Peyer's patch (tissue), 4 donors: ENCODE measurements around the gene ZNF664. TPM values are rescaled to one million over a fixed set of nuclear protein-coding genes. Genes with fewer than 3 reads are reported as not detected.

ENCODE experiments used
- DNase-seq, 3 donors: peaks; one replicate each; pipeline ENCODE4 v3.0.0-alpha.2; 2017 to 2019
- H3K27ac ChIP-seq, 4 donors: fragments of 200-600 bp; sonication (generic); one replicate each; pipeline ENCODE4 v1.5.1; 2016 to 2019
- H3K27me3 ChIP-seq, 2 donors: fragments of 200-600 bp; sonication (generic); one replicate each; pipeline ENCODE4 v1.5.1; 2019
- H3K36me3 ChIP-seq, 3 donors: fragments of 200-600 bp; sonication (generic); one replicate each; pipeline ENCODE4 v1.5.1; 2016 to 2019
- H3K4me1 ChIP-seq, 4 donors: fragments of 200-600 bp; sonication (generic); one replicate each; pipeline ENCODE4 v1.5.1; 2016 to 2019
- H3K4me3 ChIP-seq, 4 donors: fragments of 200-600 bp; sonication (generic); 1 replicate in 3 of 4; 2 replicates in 1 of 4; pipeline ENCODE4 v1.5.1; 2016 to 2019; ENCODE audit warnings: mild to moderate bottlenecking in 1 of 4
- H3K9me3 ChIP-seq, 4 donors: fragments of 200-600 bp; sonication (generic); one replicate each; pipeline ENCODE4 v1.5.1; 2016 to 2019; ENCODE audit warnings: mild to moderate bottlenecking in 1 of 4
- POLR2A ChIP-seq, 2 donors: fragments of 450-650 bp; IDR thresholded peaks; one replicate each; pipeline ENCODE4 v1.5.1; 2017; ENCODE audit warnings: antibody characterized with exemption in 2 of 2, mild to moderate bottlenecking in 2 of 2, moderate library complexity in 2 of 2
- total RNA-seq, 4 donors: library from RNA; depleted of rRNA; stranded (reverse); fragments of >200 nt; gene quantifications; one replicate each; pipeline ENCODE4 v1.1.0, GENCODE V29; 2016
- TF ChIP-seq, protein P1 (sequence below), 6 experiments: fragments of 450-650 bp in 4 of 6; fragments of 200-600 bp in 2 of 6; sonication (generic) in 1 of 6; IDR thresholded peaks; one replicate each; pipeline ENCODE4 v1.5.1; 2017 to 2019; ENCODE audit warnings: antibody characterized with exemption in 6 of 6, mild to moderate bottlenecking in 3 of 6, moderate library complexity in 1 of 6

ZNF664 gene
- total RNA-seq, 4 donors from 2014 or later, result 75.9 to 160 (median 114) TPM

DNA sequence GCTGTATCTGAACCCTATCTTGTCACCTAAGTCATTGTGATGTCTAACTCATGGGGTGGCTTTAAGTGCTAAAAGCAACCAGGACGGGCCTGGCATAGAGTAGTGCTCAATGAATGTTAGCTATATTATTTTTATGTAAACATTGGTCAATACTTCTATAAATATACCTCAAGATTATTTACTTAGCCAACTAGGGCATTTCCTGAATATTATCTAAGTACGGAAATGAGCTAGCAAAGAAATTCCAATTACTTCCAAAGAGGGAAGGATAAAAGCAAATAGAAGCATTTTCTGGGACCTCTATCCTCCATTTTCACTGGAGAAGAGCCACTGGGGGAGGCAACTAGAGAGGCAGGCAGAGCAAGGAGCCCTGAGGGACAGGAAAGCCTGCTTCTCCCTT lies 21.0 kb upstream of the ZNF664 start:
- H3K4me3 ChIP-seq, result no peak overlapping the region
- TF ChIP-seq, protein P1, sequence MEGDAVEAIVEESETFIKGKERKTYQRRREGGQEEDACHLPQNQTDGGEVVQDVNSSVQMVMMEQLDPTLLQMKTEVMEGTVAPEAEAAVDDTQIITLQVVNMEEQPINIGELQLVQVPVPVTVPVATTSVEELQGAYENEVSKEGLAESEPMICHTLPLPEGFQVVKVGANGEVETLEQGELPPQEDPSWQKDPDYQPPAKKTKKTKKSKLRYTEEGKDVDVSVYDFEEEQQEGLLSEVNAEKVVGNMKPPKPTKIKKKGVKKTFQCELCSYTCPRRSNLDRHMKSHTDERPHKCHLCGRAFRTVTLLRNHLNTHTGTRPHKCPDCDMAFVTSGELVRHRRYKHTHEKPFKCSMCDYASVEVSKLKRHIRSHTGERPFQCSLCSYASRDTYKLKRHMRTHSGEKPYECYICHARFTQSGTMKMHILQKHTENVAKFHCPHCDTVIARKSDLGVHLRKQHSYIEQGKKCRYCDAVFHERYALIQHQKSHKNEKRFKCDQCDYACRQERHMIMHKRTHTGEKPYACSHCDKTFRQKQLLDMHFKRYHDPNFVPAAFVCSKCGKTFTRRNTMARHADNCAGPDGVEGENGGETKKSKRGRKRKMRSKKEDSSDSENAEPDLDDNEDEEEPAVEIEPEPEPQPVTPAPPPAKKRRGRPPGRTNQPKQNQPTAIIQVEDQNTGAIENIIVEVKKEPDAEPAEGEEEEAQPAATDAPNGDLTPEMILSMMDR (IDR thresholded peaks at IDR 0.05), result no peak
- TF ChIP-seq POLR2A (IDR thresholded peaks at IDR 0.05), result no peak
- H3K9me3 ChIP-seq, result no peaks in the 10 kb centered on the region
- H3K27me3 ChIP-seq, result no peaks in the 10 kb centered on the region
- peaks cover 0 to 9% (median 0%) of the 10 kb centered on the region in 4 donors for H3K4me1 ChIP-seq
- H3K36me3 ChIP-seq, result no peaks in the 10 kb centered on the region
- no peak overlapping the region for H3K27ac ChIP-seq
- no peak for DNase-seq

DNA sequence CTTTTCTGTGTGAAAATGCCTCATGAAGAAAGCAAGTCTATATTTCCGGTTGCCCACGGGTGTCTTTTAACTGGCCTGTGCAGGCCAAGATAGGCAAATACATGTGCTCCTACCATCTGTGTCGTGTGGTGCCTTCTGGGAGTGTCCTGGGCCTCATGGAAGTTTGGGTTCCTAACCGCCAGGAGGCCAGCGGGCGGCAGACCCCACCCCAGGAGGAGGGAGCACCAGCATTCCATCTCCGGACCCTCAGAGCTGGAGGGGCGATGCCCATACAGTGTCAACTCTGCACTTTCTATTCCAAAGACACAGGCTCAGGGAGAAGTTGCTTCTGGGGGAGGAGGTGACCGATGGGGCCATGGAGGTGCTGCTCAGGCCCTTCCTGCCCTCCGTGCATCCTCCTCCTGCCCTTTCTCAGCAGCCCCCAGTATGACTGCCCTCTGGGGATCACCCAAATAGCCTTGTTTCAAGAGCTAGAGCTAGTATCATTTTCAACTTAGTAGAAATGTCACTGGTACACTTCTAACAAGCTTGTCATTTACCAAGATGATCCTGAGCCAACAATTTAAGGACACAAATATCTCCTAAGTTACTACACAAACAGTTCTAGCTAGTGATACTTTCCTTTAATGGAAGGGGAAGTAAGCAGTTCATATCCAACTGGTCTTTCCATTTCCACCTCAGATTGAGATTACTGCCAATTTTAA lies 18.2 kb upstream of the ZNF664 start:
- TF ChIP-seq POLR2A (IDR thresholded peaks at IDR 0.05), result no peak
- TF ChIP-seq, protein P1 (IDR thresholded peaks at IDR 0.05), result no peak
- Histone ChIP-seq H3K4me3 (no peak overlapping the region), H3K4me1 (peaks cover 0 to 6% (median 0%) of the 10 kb centered on the region in 4 donors), H3K27me3 (no peaks in the 10 kb centered on the region), H3K36me3 (no peaks in the 10 kb centered on the region), H3K27ac (no peak overlapping the region), H3K9me3 (no peaks in the 10 kb centered on the region)
- no peak for DNase-seq

DNA sequence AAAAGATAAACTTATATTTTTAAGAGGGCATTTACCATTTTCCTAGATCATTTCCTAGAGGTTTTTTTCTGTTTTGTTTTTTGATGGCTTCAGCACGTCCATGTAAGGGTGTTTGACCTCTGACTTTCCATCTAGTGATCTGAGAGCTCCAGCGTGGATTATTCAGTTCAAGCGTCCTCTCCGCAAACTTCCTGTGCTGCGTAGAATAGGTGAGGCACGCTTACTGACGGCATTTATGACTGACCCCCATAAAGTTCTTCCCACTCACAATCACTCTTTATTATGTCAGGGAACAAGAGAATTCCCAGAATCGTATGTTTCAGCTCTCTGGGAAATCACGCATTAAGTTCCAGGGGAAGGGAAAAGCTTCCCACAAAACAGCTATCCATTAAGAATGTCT lies 16.8 kb upstream of the ZNF664 start:
- H3K4me3 ChIP-seq, result no peak overlapping the region
- no peaks in the 10 kb centered on the region for H3K27me3 ChIP-seq
- no peaks in the 10 kb centered on the region for H3K4me1 ChIP-seq
- H3K36me3 ChIP-seq, result no peaks in the 10 kb centered on the region
- H3K27ac ChIP-seq, result no peak overlapping the region
- no peak for DNase-seq
- TF ChIP-seq, protein P1 (IDR thresholded peaks at IDR 0.05), result no peak
- no peak for TF ChIP-seq POLR2A (IDR thresholded peaks at IDR 0.05)
- H3K9me3 ChIP-seq, result no peaks in the 10 kb centered on the region

DNA sequence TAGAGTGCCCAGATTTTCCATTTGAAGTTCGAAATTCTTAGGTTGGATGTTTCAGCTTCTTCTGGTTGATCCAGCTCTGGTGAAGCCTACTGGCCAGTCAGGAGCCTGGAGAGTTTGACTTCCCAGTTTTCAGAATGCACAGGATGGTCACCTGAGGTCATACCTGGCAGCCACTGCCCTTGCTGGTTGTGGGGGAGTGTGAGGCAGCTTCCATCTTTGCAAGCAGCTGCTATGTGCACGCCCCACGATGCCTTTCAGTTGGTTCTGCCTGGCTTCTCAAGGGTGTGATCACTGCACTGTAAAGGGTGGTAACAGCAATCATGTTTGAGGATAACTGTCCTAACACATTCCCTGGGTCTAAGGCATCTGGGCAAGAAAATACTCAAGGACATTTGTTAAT lies 15.8 kb upstream of the ZNF664 start:
- H3K36me3 ChIP-seq, result no peaks in the 10 kb centered on the region
- H3K9me3 ChIP-seq, result no peaks in the 10 kb centered on the region
- H3K27ac ChIP-seq, result no peak overlapping the region
- no peak overlapping the region for H3K4me3 ChIP-seq
- DNase-seq, result no peak
- TF ChIP-seq, protein P1 (IDR thresholded peaks at IDR 0.05), result no peak
- no peak for TF ChIP-seq POLR2A (IDR thresholded peaks at IDR 0.05)
- no peaks in the 10 kb centered on the region for H3K27me3 ChIP-seq
- no peaks in the 10 kb centered on the region for H3K4me1 ChIP-seq

DNA sequence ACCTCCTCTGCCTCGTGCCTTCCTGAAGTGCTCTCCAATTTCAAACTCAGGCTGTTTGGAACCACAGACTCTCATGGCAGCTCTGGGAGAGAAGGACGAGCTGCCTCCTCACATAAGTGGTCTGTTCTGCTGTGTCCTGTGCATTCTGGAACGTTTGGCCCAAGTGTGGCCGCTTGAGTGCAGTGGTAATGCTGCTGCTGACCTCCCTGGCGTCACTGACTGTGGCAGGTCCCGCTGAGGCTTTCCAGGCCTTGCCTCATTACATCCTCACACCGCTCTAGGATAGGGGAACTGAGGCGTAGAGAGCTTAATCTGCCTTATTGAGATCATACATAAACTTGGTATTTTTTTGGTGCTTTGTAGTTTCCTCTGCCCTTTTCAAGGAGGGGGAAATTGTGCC lies 14.6 kb upstream of the ZNF664 start:
- TF ChIP-seq POLR2A (IDR thresholded peaks at IDR 0.05), result no peak
- TF ChIP-seq, protein P1 (IDR thresholded peaks at IDR 0.05), result no peak
- Histone ChIP-seq H3K9me3 (no peaks in the 10 kb centered on the region), H3K36me3 (no peaks in the 10 kb centered on the region), H3K27me3 (no peaks in the 10 kb centered on the region), H3K4me3 (no peak overlapping the region), H3K4me1 (peaks cover 0 to 8% (median 0%) of the 10 kb centered on the region in 4 donors), H3K27ac (no peak overlapping the region)
- DNase-seq, result no peak
